Osteocyte (in vitro differentiated cells): ENCODE data around the gene RHEBL1. TPM values are rescaled to one million over a fixed set of nuclear protein-coding genes. Genes with fewer than 3 reads are reported as not detected.

Experiments
- DNase-seq: peaks from one replicate; pipeline ENCODE4 v3.0.0; 2021; ENCODE audit warnings: mixed read lengths; ENCODE audit not compliant: unreplicated experiment; ENCODE audit errors: extremely low spot score
- H3K27ac Mint-ChIP-seq: one replicate; pipeline ENCODE4 v1.8.0; 2021; ENCODE audit warnings: mild to moderate bottlenecking, mixed read lengths; ENCODE audit not compliant: unreplicated experiment
- H3K27me3 Mint-ChIP-seq: one replicate; pipeline ENCODE4 v1.8.0; 2021; ENCODE audit warnings: mixed read lengths; ENCODE audit not compliant: unreplicated experiment
- H3K36me3 Mint-ChIP-seq: one replicate; pipeline ENCODE4 v1.8.0; 2021; ENCODE audit warnings: mixed read lengths; ENCODE audit not compliant: unreplicated experiment
- H3K4me1 Mint-ChIP-seq: one replicate; pipeline ENCODE4 v1.8.0; 2021; ENCODE audit warnings: mixed read lengths; ENCODE audit not compliant: unreplicated experiment
- H3K4me3 Mint-ChIP-seq: one replicate; pipeline ENCODE4 v1.8.0; 2021; ENCODE audit warnings: mild to moderate bottlenecking, moderate library complexity, mixed read lengths; ENCODE audit not compliant: unreplicated experiment
- H3K9me3 Mint-ChIP-seq: one replicate; pipeline ENCODE4 v1.8.0; 2021; ENCODE audit warnings: mixed read lengths; ENCODE audit not compliant: unreplicated experiment
- total RNA-seq: library from RNA; stranded (reverse); gene quantifications from 2 replicates; pipeline ENCODE4 v1.2.1, GENCODE V29; 2021
- TF ChIP-seq, protein P1 (sequence below): fragments of 200-600 bp; sonication (generic); IDR thresholded peaks from 2 replicates; pipeline ENCODE4 v1.5.0; 2021; ENCODE audit warnings: antibody characterized with exemption, mild to moderate bottlenecking, moderate library complexity

The RHEBL1 gene
- total RNA-seq, 1 donor from 2014 or later = 1.2 TPM

DNA sequence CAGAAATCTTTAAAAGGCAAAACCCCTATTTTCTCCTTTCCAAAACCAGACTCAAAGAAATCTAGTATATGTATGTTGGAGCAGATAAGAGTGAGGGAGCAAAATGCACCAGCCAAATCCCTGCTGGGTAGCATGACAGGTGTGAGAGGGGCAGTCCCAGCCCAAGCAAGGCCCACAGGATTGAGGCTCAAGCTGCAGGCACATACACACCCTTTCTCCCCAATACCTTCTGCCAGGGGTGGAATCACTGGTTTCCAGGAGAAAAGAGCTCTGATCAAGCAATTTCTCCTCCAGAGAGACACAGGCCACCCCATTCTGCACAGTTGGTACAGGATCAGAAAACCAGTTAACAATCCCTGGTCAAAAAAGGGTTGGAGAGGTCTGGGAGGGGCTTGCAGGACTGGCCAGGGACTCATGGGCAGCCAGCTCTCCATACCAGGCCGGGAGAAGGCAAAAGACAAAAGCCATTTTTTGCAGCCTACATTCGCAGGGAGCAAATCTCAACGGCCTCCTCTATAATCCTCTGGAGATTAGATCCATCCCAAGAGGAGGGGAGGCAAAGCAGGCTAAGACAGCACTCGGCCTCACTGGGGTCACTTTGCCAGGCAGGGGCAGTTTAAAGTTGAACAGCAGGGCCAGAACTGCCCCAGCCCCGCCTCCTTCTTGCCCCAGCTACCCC is 11.3 kb downstream of the RHEBL1 start:
- peaks cover 50% of the 10 kb centered on the region for H3K4me1 Mint-ChIP-seq
- TF ChIP-seq, protein P1, sequence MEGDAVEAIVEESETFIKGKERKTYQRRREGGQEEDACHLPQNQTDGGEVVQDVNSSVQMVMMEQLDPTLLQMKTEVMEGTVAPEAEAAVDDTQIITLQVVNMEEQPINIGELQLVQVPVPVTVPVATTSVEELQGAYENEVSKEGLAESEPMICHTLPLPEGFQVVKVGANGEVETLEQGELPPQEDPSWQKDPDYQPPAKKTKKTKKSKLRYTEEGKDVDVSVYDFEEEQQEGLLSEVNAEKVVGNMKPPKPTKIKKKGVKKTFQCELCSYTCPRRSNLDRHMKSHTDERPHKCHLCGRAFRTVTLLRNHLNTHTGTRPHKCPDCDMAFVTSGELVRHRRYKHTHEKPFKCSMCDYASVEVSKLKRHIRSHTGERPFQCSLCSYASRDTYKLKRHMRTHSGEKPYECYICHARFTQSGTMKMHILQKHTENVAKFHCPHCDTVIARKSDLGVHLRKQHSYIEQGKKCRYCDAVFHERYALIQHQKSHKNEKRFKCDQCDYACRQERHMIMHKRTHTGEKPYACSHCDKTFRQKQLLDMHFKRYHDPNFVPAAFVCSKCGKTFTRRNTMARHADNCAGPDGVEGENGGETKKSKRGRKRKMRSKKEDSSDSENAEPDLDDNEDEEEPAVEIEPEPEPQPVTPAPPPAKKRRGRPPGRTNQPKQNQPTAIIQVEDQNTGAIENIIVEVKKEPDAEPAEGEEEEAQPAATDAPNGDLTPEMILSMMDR = no peak
- H3K4me3 Mint-ChIP-seq = peak overlapping the region; percentile 91
- H3K9me3 Mint-ChIP-seq = no peaks in the 10 kb centered on the region
- H3K27me3 Mint-ChIP-seq = no peaks in the 10 kb centered on the region
- peaks cover 16% of the 10 kb centered on the region for H3K36me3 Mint-ChIP-seq
- H3K27ac Mint-ChIP-seq = peak overlapping the region; percentile 84
- DNase-seq = no peak

DNA sequence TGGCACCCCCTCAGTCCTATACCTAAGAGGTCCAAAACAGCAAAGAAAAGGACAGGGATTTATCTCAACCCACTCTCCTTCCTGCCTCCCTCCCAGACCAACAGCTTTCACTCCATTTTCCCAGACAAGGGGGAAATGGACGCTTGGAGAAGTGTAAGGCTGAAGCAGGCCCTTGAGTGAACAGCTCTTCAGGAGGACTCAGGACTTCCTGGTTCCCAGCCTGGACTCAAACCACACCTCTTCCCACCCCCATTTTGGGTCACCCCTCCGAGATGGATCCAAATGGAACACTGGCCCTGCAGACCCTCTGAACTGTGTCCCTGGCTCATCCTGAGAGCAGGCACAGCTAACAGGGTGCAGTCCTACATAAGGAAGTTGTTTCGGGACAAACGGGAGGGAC is 11.9 kb downstream of the RHEBL1 start:
- peak overlapping the region; percentile 84 for H3K27ac Mint-ChIP-seq
- DNase-seq = no peak
- H3K27me3 Mint-ChIP-seq = no peaks in the 10 kb centered on the region

DNA sequence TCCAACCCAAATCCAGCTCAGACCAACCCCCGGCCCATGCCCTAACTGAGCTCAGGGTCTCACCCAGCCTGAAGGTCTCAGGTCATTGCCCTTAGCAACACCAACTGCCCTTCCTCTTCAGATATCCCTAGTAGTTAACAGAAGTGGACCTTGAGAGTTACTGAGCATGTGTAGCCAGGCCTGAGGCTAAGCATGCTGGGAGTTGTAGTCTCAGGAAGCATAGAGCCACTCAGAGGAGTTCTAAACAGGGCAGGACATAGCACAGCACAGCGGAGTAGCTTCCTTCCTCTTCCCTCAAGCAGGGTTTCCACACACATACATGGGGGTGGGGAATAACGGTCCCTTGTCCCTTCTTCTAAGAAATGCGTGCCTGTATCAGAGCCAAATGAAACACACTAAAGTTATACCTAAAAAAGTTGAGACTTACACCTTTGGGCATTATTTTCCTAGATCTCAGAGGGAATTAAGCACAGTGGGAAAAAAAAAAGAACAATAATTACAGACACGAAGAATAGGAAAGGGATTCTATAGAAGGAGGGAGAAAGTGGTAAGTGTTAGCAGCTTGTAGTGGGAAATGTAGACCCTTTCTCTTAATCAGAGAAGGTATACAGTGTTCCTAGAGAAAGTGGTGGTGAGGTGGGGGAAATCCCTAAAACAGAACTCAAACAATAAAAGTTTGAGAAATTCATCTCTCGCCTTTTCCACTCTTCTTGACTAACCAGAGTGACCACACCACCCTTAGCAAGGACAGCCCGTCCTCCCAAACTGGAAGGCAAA is 13.6 kb downstream of the RHEBL1 start:
- peaks cover 51% of the 10 kb centered on the region for H3K4me1 Mint-ChIP-seq
- no peaks in the 10 kb centered on the region for H3K9me3 Mint-ChIP-seq
- TF ChIP-seq, protein P1 = no peak
- peak overlapping the region; percentile 84 for H3K27ac Mint-ChIP-seq
- H3K27me3 Mint-ChIP-seq = no peaks in the 10 kb centered on the region
- DNase-seq = no peak
- peaks cover 34% of the 10 kb centered on the region for H3K36me3 Mint-ChIP-seq
- H3K4me3 Mint-ChIP-seq = peak overlapping the region; percentile 91

More for the DNA sequence above, 11.9 kb downstream of the RHEBL1 start:
- Mint-ChIP-seq H3K36me3 (peaks cover 21% of the 10 kb centered on the region), H3K4me1 (peaks cover 50% of the 10 kb centered on the region), H3K4me3 (peak overlapping the region; percentile 91), H3K9me3 (no peaks in the 10 kb centered on the region)
- TF ChIP-seq, protein P1 = no peak

DNA sequence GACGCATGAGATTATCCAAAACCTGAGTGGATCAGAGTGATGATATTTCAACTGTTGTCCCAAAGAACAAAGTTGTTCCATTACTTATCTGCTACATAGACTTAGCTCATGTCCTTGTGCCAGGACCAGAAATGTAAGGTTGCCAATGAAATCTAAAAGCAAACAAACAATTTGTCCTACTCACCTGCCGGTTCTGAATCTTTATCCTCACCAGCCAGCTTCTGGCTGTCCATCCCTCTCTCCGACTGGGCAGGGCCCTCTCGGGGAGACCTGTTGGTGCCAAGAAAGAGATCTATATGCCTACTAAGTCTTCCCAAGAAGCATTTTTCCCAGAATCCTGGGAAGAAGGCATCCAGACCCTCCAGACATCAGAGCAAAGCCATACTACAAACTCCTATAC is 14.7 kb downstream of the RHEBL1 start:
- Mint-ChIP-seq H3K36me3 (peaks cover 40% of the 10 kb centered on the region), H3K4me1 (peaks cover 56% of the 10 kb centered on the region), H3K9me3 (no peaks in the 10 kb centered on the region), H3K4me3 (no peak overlapping the region), H3K27me3 (no peaks in the 10 kb centered on the region), H3K27ac (no peak overlapping the region)
- TF ChIP-seq, protein P1 = no peak
- DNase-seq = no peak

DNA sequence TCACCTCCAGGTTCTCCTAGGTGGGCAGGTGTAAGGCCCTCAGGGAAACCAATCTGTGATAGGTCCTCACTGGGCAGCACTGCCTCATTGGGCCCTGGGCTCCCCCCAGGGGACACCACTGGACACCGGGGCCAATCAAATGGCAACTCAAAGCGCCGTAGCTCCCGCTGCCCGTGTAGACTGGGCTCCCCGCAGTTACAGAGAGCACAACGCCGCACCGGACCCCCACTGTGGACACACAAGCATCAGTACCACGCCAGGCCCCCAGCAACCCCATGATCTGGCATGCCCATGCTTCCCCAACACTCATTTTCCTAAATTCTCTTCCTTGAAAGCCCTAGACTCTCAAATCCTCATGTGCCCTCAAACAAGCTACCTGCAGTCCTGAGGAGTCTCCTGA is 15.3 kb downstream of the RHEBL1 start:
- Mint-ChIP-seq H3K4me3 (no peak overlapping the region), H3K4me1 (peaks cover 62% of the 10 kb centered on the region), H3K9me3 (no peaks in the 10 kb centered on the region), H3K36me3 (peaks cover 40% of the 10 kb centered on the region), H3K27me3 (no peaks in the 10 kb centered on the region), H3K27ac (peak overlapping the region; percentile 58)
- no peak for DNase-seq
- TF ChIP-seq, protein P1 = no peak
